ENCODE results near the gene TFAP2D. TPM values are rescaled to one million over a fixed set of nuclear protein-coding genes. Genes with fewer than 3 reads are reported as not detected.

The TFAP2D gene
- polyA plus RNA-seq, 1 experiment, result not detected

DNA sequence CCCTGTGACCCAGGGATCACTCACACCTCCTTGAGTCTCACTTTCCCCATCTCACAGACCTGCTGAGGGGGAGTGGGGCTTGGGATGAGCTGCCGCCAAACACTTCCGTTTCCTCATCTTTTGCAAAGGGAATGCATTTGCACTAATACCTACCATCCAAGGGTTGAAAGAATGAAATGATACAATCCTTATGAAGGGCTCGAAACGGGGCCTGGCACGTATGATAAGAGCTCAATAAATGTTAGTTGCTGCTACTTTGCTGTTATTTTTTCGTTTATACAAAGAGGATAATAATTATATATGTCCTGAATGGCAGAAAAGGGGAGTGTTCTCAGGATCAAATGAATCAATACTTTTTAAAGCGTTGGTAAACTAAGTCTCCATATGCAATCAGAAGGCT is 6.1 kb upstream of the TFAP2D start:
- CTCF ChIA-PET, result no interaction called here
- no peak overlapping the region for H3K4me3 ChIP-seq (ENCODE audit: low read depth, low read length)
- no peaks in the 10 kb centered on the region for H3K27me3 ChIP-seq (ENCODE audit: control insufficient read depth, insufficient read depth, low read length)
- H3K27ac ChIP-seq (ENCODE audit: low read depth, low read length), result no peak overlapping the region
- no peak for DNase-seq (ENCODE audit: low read depth, low spot score)
- peaks cover 7% of the 10 kb centered on the region; the same call in 1 of the 2 replicates for H3K9me3 ChIP-seq (ENCODE audit: control insufficient read depth, insufficient read depth, low read length)
- TF ChIP-seq, protein P1, sequence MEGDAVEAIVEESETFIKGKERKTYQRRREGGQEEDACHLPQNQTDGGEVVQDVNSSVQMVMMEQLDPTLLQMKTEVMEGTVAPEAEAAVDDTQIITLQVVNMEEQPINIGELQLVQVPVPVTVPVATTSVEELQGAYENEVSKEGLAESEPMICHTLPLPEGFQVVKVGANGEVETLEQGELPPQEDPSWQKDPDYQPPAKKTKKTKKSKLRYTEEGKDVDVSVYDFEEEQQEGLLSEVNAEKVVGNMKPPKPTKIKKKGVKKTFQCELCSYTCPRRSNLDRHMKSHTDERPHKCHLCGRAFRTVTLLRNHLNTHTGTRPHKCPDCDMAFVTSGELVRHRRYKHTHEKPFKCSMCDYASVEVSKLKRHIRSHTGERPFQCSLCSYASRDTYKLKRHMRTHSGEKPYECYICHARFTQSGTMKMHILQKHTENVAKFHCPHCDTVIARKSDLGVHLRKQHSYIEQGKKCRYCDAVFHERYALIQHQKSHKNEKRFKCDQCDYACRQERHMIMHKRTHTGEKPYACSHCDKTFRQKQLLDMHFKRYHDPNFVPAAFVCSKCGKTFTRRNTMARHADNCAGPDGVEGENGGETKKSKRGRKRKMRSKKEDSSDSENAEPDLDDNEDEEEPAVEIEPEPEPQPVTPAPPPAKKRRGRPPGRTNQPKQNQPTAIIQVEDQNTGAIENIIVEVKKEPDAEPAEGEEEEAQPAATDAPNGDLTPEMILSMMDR (IDR thresholded peaks at IDR 0.05; ENCODE audit: low read depth, low read length), result no peak
- POLR2A ChIA-PET, result no interaction called here

DNA sequence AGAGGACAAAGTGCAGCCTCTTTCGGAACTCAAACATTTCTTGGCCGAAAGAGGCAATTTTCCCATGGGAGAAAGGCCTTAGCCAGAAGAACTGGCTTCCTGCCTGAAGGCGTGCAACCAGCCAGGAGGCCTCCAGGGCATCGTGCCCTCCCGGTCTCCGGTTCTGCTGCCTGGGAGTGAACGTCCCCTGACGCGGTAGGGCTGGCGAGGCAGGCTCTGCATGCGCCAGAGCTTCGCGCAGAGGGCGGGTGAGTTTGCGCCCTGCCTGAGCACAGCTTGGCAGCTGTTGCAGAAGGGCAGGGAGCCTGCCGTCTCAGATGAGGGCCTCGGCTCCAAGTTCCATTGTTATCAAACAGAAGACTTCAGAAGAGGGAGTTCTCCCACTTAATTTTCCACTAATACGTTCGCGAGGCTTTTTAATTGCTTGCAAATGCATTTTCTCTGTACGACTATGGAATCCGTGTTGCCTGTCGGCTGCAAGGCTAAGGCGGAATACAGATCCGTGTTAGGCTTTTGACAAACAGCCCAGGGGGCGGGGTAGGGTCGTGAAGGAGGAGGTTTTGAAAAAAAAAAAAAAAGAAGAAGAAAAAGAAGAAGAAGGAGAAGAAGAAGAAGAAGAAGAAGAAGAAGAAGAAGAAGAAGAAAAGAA is 5.5 kb upstream of the TFAP2D start:
- Histone ChIP-seq H3K4me3 (ENCODE audit: low read depth, low read length) (no peak overlapping the region), H3K27me3 (ENCODE audit: control insufficient read depth, insufficient read depth, low read length) (no peaks in the 10 kb centered on the region), H3K27ac (ENCODE audit: low read depth, low read length) (no peak overlapping the region), H3K9me3 (ENCODE audit: control insufficient read depth, insufficient read depth, low read length) (peaks cover 7% of the 10 kb centered on the region; the same call in 1 of the 2 replicates)
- no peak for DNase-seq (ENCODE audit: low read depth, low spot score)
- ChIA-PET POLR2A (no interaction called here), CTCF (no interaction called here)
- TF ChIP-seq, protein P1 (IDR thresholded peaks at IDR 0.05; ENCODE audit: low read depth, low read length), result no peak

DNA sequence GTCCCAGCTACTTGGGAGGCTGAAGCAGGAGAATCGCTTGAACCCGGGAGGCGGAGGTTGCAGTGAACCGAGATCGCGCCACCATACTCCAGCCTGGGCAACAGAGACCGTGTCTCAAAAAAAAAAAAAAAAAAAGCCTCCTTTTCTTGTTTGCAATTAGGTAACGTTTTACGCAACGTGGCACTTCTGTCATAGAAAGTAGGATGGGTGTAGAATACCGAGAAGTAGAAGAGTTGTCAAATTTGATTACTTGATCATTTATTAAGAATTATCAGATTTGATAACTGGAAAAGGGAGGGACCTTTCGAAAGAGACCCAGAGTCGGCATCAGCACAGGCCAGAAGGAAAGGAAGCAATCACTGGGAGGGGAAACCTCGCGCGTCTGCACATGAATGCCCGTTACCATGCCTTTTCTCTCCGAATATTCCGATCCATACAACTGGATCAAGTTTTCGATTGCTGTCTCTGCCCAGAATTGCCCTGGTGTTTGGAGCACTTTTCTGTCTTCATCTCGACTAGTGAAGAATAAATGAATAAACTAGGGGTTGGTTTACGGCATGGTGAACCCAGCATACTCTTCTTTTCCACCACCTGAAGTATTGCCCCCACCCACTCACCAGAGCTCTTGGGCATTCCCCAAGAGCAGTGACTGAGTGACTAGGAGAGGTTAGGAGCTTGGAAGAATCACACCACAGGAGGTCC is 4.5 kb upstream of the TFAP2D start:
- CTCF ChIA-PET, result no interaction called here
- DNase-seq (ENCODE audit: low read depth, low spot score), result no peak
- Histone ChIP-seq H3K9me3 (ENCODE audit: control insufficient read depth, insufficient read depth, low read length) (peaks cover 7% of the 10 kb centered on the region; the same call in 1 of the 2 replicates), H3K4me3 (ENCODE audit: low read depth, low read length) (no peak overlapping the region), H3K27me3 (ENCODE audit: control insufficient read depth, insufficient read depth, low read length) (no peaks in the 10 kb centered on the region), H3K27ac (ENCODE audit: low read depth, low read length) (no peak overlapping the region)
- TF ChIP-seq, protein P1 (IDR thresholded peaks at IDR 0.05; ENCODE audit: low read depth, low read length), result no peak
- POLR2A ChIA-PET, result no interaction called here

DNA sequence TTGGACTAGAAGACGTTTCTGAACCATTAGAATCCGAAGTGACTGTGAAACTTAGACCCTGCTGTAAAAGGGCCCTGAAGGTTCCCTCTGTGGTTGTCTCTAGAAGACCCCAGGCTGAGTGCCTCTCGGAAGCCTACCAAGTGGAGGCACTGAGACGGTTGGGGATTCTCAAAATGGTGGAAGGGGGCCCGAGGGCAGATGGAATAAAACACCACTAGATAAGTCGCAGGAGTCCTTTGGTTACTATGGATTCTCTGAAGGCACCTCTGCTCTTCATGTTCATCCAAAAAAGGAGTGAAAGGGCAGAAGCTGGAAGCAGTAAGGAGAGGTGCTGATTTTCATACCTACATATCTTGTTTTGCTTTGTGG is 4.0 kb upstream of the TFAP2D start:
- Histone ChIP-seq H3K27ac (ENCODE audit: low read depth, low read length) (no peak overlapping the region), H3K4me3 (ENCODE audit: low read depth, low read length) (no peak overlapping the region), H3K27me3 (ENCODE audit: control insufficient read depth, insufficient read depth, low read length) (peaks cover 2% of the 10 kb centered on the region), H3K9me3 (ENCODE audit: control insufficient read depth, insufficient read depth, low read length) (peaks cover 7% of the 10 kb centered on the region; the same call in 1 of the 2 replicates)
- ChIA-PET CTCF (no interaction called here), POLR2A (no interaction called here)
- TF ChIP-seq, protein P1 (IDR thresholded peaks at IDR 0.05; ENCODE audit: low read depth, low read length), result no peak
- no peak for DNase-seq (ENCODE audit: low read depth, low spot score)

DNA sequence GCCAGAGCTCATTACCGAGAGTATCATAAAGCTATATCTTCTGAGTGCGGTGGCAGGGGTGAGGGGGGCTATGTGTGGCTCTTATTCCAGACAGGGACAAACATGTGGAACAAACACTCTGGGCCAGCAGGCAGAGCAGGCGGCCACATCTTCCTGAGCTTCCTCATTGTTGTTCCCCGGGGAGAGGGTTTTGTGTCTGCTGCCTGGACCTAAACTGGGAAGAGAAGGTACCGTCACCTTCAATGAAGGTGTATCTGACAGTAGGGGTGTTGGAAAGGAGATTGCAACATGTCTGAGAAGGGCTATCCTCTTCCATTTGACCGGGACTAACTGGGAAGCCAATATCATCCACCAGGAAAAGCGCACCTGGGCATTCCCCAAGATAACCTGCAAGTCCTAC is 1.6 kb upstream of the TFAP2D start:
- TF ChIP-seq, protein P1 (IDR thresholded peaks at IDR 0.05; ENCODE audit: low read depth, low read length), result no peak
- Histone ChIP-seq H3K27ac (ENCODE audit: low read depth, low read length) (no peak overlapping the region), H3K27me3 (ENCODE audit: control insufficient read depth, insufficient read depth, low read length) (peaks cover 12% of the 10 kb centered on the region), H3K4me3 (ENCODE audit: low read depth, low read length) (no peak overlapping the region), H3K9me3 (ENCODE audit: control insufficient read depth, insufficient read depth, low read length) (peaks cover 4% of the 10 kb centered on the region; the same call in 1 of the 2 replicates)
- ChIA-PET CTCF (no interaction called here), POLR2A (no interaction called here)
- DNase-seq (ENCODE audit: low read depth, low spot score), result no peak

All from AG04450 (cell line).